Fibroblast of lung (primary cell): Measurements from ENCODE around the gene PLEKHJ1. TPM values are rescaled to one million over a fixed set of nuclear protein-coding genes. Genes with fewer than 3 reads are reported as not detected.
A peak's percentile ranks its signal among the peaks of the same experiment; 100 is the strongest.

Experiments
- DNase-seq, 2 donors: peaks; one replicate each; pipeline versions ENCODE4 v3.0.0 to v3.0.0-alpha.2; 2010; ENCODE audit warnings: low read depth in 2 of 2
- H2AFZ ChIP-seq: 2 replicates; pipeline ENCODE4 v1.5.1; 2012; ENCODE audit warnings: low read length, control low read depth, inconsistent platforms
- H3K27ac ChIP-seq: 2 replicates; pipeline ENCODE4 v1.5.1; 2011; ENCODE audit warnings: low read length, control low read depth; ENCODE audit not compliant: insufficient read depth
- H3K27me3 ChIP-seq: 2 replicates; pipeline ENCODE4 v1.5.1; 2011; ENCODE audit warnings: mild to moderate bottlenecking, low read length; ENCODE audit not compliant: control insufficient read depth, insufficient read depth
- H3K36me3 ChIP-seq: 2 replicates; pipeline ENCODE4 v1.5.1; 2011; ENCODE audit warnings: low read length; ENCODE audit not compliant: control insufficient read depth, insufficient read depth
- H3K4me1 ChIP-seq: 2 replicates; pipeline ENCODE4 v1.5.1; 2011; ENCODE audit warnings: low read length; ENCODE audit not compliant: control insufficient read depth, insufficient read depth; ENCODE audit errors: extremely low read depth
- H3K4me2 ChIP-seq: 2 replicates; pipeline ENCODE4 v1.5.1; 2011; ENCODE audit warnings: low read length, control low read depth; ENCODE audit not compliant: insufficient read depth; ENCODE audit errors: extremely low read depth
- H3K4me3 ChIP-seq, 4 experiments: fragments of 200-600 bp in 1 of 4; sonication (generic) in 1 of 4; replicated peaks in 1 of 4; 2 replicates each; pipeline ENCODE4 v1.5.1; 2011 to 2016; ENCODE audit warnings: low read length in 4 of 4, low read depth in 3 of 4, mild to moderate bottlenecking in 3 of 4, control low read depth in 2 of 4, inconsistent platforms in 1 of 4, mixed read lengths in 1 of 4; ENCODE audit not compliant: insufficient read depth in 1 of 4; ENCODE audit errors: control extremely low read depth in 1 of 4
- H3K79me2 ChIP-seq: 2 replicates; pipeline ENCODE4 v1.5.1; 2012; ENCODE audit warnings: mild to moderate bottlenecking, low read length, inconsistent platforms; ENCODE audit not compliant: control insufficient read depth, insufficient read depth
- H3K9ac ChIP-seq: 2 replicates; pipeline ENCODE4 v1.5.1; 2011; ENCODE audit warnings: mild to moderate bottlenecking, low read length, control low read depth; ENCODE audit not compliant: insufficient read depth
- H3K9me3 ChIP-seq: 2 replicates; pipeline ENCODE4 v1.5.1; 2012; ENCODE audit warnings: low read depth, low read length; ENCODE audit not compliant: control insufficient read depth, insufficient read depth
- H4K20me1 ChIP-seq: 2 replicates; pipeline ENCODE4 v1.5.1; 2011; ENCODE audit warnings: low read length; ENCODE audit not compliant: control insufficient read depth, insufficient read depth; ENCODE audit errors: extremely low read depth
- CTCF ChIP-seq, 2 donors: IDR thresholded peaks in 1 of 2; conservative IDR thresholded peaks in 1 of 2; 1 replicate in 1 of 2; 2 replicates in 1 of 2; pipeline ENCODE4 v1.5.1; 2011 to 2012; ENCODE audit warnings: low read length in 2 of 2, control low read depth in 1 of 2, inconsistent platforms in 1 of 2, low read depth in 1 of 2, mild to moderate bottlenecking in 1 of 2
- EZH2 ChIP-seq: IDR thresholded peaks from 2 replicates; pipeline ENCODE4 v1.5.1; 2012; ENCODE audit warnings: low read length, control low read depth, mild to moderate bottlenecking; ENCODE audit errors: missing control alignments
- polyA plus RNA-seq, 2 donors: library from polyadenylated mRNA; depleted of rRNA in 1 of 2; stranded (reverse) in 1 of 2; unstranded in 1 of 2; fragments of >200 nt; gene quantifications; 2 replicates each; pipeline ENCODE4 v1.2.1, GENCODE V29; 2011 to 2012; ENCODE audit warnings: missing spikeins in 1 of 2
- total RNA-seq: library from RNA; depleted of rRNA; stranded (reverse); fragments of >200 nt; gene quantifications from 2 replicates; pipeline ENCODE4 v1.2.1, GENCODE V29; 2014

Gene PLEKHJ1
- total and polyA plus RNA-seq, 2 donors (not counting 1 experiment from before 2014, with no cell fraction given), result 34.9 to 61.3 TPM

DNA sequence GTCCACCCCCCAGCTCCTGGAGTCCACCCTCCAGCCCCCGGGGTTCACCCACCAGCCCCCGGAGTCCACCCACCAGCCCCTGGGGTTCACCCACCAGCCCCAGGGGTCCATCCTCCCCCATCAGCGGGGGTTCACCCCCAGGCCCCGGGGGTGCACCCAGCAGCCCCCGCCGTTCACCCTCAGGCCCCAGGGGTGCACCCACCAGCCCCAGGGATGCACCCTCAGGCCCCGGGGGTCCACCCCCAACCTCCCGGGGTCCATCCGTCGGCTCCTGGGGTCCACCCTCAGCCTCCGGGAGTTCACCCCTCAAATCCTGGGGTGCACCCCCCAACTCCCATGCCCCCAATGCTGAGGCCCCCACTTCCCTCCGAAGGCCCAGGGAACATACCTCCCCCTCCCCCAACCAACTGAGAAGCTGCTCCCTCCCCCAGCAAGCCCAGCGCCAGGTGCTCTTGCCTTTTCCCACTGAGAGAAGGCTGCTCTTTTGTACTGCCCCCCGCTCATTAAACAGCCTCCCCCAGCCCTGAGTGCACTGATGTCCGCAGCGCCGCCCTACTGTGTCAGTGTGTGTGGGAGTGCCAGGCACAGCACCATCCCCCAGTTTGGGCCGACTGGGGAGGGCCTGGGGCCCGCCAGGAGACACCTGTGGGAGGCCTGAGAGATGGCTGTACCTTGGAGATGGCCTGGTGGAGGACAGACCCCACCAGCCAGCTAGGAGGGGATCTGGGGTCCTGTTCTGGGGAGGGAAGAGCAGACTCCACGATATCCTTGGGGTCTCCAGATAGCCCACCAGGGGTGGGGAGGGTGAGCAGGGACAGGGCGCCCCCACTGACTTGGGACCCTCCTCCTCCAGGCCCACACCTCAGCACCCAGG, 12.2 kb upstream of the PLEKHJ1 start:
- H3K9ac ChIP-seq, result no peak overlapping the region
- no peak for DNase-seq
- TF ChIP-seq EZH2 (no peak), CTCF (conservative IDR thresholded peaks at IDR 0.05 in 1 of 2, IDR thresholded peaks at IDR 0.05 in 1 of 2; ENCODE audit: low read depth in 1 of 2, low read length in 2 of 2) (no peak)
- H2AFZ ChIP-seq, result no peak overlapping the region
- peaks cover 7% of the 10 kb centered on the region for H3K4me1 ChIP-seq
- no peak overlapping the region for H3K4me2 ChIP-seq
- no peak overlapping the region for H3K27ac ChIP-seq
- H3K27me3 ChIP-seq, result peaks cover 34% of the 10 kb centered on the region
- no peaks in the 10 kb centered on the region for H4K20me1 ChIP-seq
- H3K4me3 ChIP-seq, result no peak overlapping the region
- peaks cover 11% of the 10 kb centered on the region for H3K79me2 ChIP-seq
- H3K9me3 ChIP-seq, result no peaks in the 10 kb centered on the region
- H3K36me3 ChIP-seq, result peaks cover 31% of the 10 kb centered on the region

GRCh38 chr19:2247433-2248101, 11.4 kb upstream of the PLEKHJ1 start:
- peaks cover 33% of the 10 kb centered on the region for H3K36me3 ChIP-seq
- H3K4me3 ChIP-seq, result no peak overlapping the region
- no peak overlapping the region for H2AFZ ChIP-seq
- H3K79me2 ChIP-seq, result peaks cover 19% of the 10 kb centered on the region
- H3K9me3 ChIP-seq, result no peaks in the 10 kb centered on the region
- no peak for DNase-seq
- H3K27ac ChIP-seq, result peak overlapping the region; percentile 27
- H3K4me1 ChIP-seq, result peaks cover 4% of the 10 kb centered on the region
- TF ChIP-seq CTCF (conservative IDR thresholded peaks at IDR 0.05 in 1 of 2, IDR thresholded peaks at IDR 0.05 in 1 of 2; ENCODE audit: low read depth in 1 of 2, low read length in 2 of 2), result no peak
- TF ChIP-seq EZH2, result no peak
- H3K9ac ChIP-seq, result no peak overlapping the region
- no peak overlapping the region for H3K4me2 ChIP-seq
- peaks cover 26% of the 10 kb centered on the region for H3K27me3 ChIP-seq
- no peaks in the 10 kb centered on the region for H4K20me1 ChIP-seq

DNA sequence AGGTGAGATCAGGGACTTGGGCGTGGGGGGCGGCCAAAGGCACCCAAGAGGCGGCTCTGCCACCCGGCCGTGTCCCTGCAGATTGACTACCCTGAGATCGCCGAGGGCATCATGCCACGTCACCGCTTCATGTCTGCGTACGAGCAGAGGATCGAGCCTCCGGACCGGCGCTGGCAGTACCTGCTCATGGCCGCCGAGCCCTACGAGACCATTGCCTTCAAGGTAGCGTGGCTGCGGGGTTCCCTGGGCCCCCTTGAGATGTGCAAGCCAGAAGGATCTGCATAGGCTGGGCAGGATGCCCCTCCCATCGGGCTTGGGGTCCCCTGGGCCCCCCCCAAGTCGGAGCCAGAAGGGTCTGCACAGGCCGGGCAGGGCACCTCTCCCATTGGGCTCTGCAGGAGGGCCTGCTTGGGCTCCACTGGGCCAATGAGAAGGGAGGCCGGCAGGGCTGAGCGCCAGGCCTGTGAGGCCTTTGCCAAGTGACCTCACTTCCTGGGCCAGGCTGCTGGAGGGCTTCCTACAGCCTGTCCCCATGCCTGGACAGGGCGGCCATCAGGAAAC, 10.8 kb upstream of the PLEKHJ1 start:
- Histone ChIP-seq H4K20me1 (no peaks in the 10 kb centered on the region), H2AFZ (no peak overlapping the region), H3K27me3 (peaks cover 19% of the 10 kb centered on the region), H3K4me1 (peaks cover 4% of the 10 kb centered on the region), H3K4me3 (no peak overlapping the region), H3K9ac (no peak overlapping the region), H3K4me2 (no peak overlapping the region), H3K36me3 (peaks cover 37% of the 10 kb centered on the region), H3K27ac (no peak overlapping the region), H3K79me2 (peaks cover 26% of the 10 kb centered on the region), H3K9me3 (no peaks in the 10 kb centered on the region)
- no peak for TF ChIP-seq CTCF (conservative IDR thresholded peaks at IDR 0.05 in 1 of 2, IDR thresholded peaks at IDR 0.05 in 1 of 2; ENCODE audit: low read depth in 1 of 2, low read length in 2 of 2)
- TF ChIP-seq EZH2, result no peak
- DNase-seq, result peak; percentile 32 to 57
